DOHH2 (cell line): ENCODE measurements around the gene TTC23.

ENCODE experiments used
- CTCF ChIP-seq: fragments of 200-600 bp; sonication (generic); IDR thresholded peaks from one replicate; pipeline ENCODE4 v1.5.1; 2014; ENCODE audit warnings: antibody characterized with exemption, mild to moderate bottlenecking, low read depth, low read length; ENCODE audit not compliant: poor library complexity, severe bottlenecking
- EZH2phosphoT487 ChIP-seq: fragments of 200-600 bp; sonication (generic); IDR thresholded peaks from 2 replicates; pipeline ENCODE4 v1.6.1; 2017; ENCODE audit warnings: borderline replicate concordance, mild to moderate bottlenecking, antibody characterized with exemption, low read length, moderate library complexity, mixed read lengths

GRCh38 chr15:99131441-99132023 lies 117.8 kb downstream of the TTC23 start:
- TF ChIP-seq CTCF (no peak), EZH2phosphoT487 (no peak)
